Fibroblast of lung (primary cell): Measurements from ENCODE around the gene ACBD5. TPM values are rescaled to one million over a fixed set of nuclear protein-coding genes. Genes with fewer than 3 reads are reported as not detected.

Experiments
- DNase-seq, 2 donors: peaks; one replicate each; pipeline versions ENCODE4 v3.0.0 to v3.0.0-alpha.2; 2010; ENCODE audit warnings: low read depth in 2 of 2
- H2AFZ ChIP-seq: 2 replicates; pipeline ENCODE4 v1.5.1; 2012; ENCODE audit warnings: low read length, control low read depth, inconsistent platforms
- H3K27ac ChIP-seq: 2 replicates; pipeline ENCODE4 v1.5.1; 2011; ENCODE audit warnings: low read length, control low read depth; ENCODE audit not compliant: insufficient read depth
- H3K27me3 ChIP-seq: 2 replicates; pipeline ENCODE4 v1.5.1; 2011; ENCODE audit warnings: mild to moderate bottlenecking, low read length; ENCODE audit not compliant: control insufficient read depth, insufficient read depth
- H3K36me3 ChIP-seq: 2 replicates; pipeline ENCODE4 v1.5.1; 2011; ENCODE audit warnings: low read length; ENCODE audit not compliant: control insufficient read depth, insufficient read depth
- H3K4me1 ChIP-seq: 2 replicates; pipeline ENCODE4 v1.5.1; 2011; ENCODE audit warnings: low read length; ENCODE audit not compliant: control insufficient read depth, insufficient read depth; ENCODE audit errors: extremely low read depth
- H3K4me2 ChIP-seq: 2 replicates; pipeline ENCODE4 v1.5.1; 2011; ENCODE audit warnings: low read length, control low read depth; ENCODE audit not compliant: insufficient read depth; ENCODE audit errors: extremely low read depth
- H3K4me3 ChIP-seq, 4 experiments: fragments of 200-600 bp in 1 of 4; sonication (generic) in 1 of 4; replicated peaks in 1 of 4; 2 replicates each; pipeline ENCODE4 v1.5.1; 2011 to 2016; ENCODE audit warnings: low read length in 4 of 4, low read depth in 3 of 4, mild to moderate bottlenecking in 3 of 4, control low read depth in 2 of 4, inconsistent platforms in 1 of 4, mixed read lengths in 1 of 4; ENCODE audit not compliant: insufficient read depth in 1 of 4; ENCODE audit errors: control extremely low read depth in 1 of 4
- H3K79me2 ChIP-seq: 2 replicates; pipeline ENCODE4 v1.5.1; 2012; ENCODE audit warnings: mild to moderate bottlenecking, low read length, inconsistent platforms; ENCODE audit not compliant: control insufficient read depth, insufficient read depth
- H3K9ac ChIP-seq: 2 replicates; pipeline ENCODE4 v1.5.1; 2011; ENCODE audit warnings: mild to moderate bottlenecking, low read length, control low read depth; ENCODE audit not compliant: insufficient read depth
- H3K9me3 ChIP-seq: 2 replicates; pipeline ENCODE4 v1.5.1; 2012; ENCODE audit warnings: low read depth, low read length; ENCODE audit not compliant: control insufficient read depth, insufficient read depth
- H4K20me1 ChIP-seq: 2 replicates; pipeline ENCODE4 v1.5.1; 2011; ENCODE audit warnings: low read length; ENCODE audit not compliant: control insufficient read depth, insufficient read depth; ENCODE audit errors: extremely low read depth
- EZH2 ChIP-seq: IDR thresholded peaks from 2 replicates; pipeline ENCODE4 v1.5.1; 2012; ENCODE audit warnings: low read length, control low read depth, mild to moderate bottlenecking; ENCODE audit errors: missing control alignments
- polyA plus RNA-seq, 2 donors: library from polyadenylated mRNA; depleted of rRNA in 1 of 2; stranded (reverse) in 1 of 2; unstranded in 1 of 2; fragments of >200 nt; gene quantifications; 2 replicates each; pipeline ENCODE4 v1.2.1, GENCODE V29; 2011 to 2012; ENCODE audit warnings: missing spikeins in 1 of 2
- total RNA-seq: library from RNA; depleted of rRNA; stranded (reverse); fragments of >200 nt; gene quantifications from 2 replicates; pipeline ENCODE4 v1.2.1, GENCODE V29; 2014
- TF ChIP-seq, protein P1 (sequence below), 2 donors: IDR thresholded peaks in 1 of 2; conservative IDR thresholded peaks in 1 of 2; 1 replicate in 1 of 2; 2 replicates in 1 of 2; pipeline ENCODE4 v1.5.1; 2011 to 2012; ENCODE audit warnings: low read length in 2 of 2, control low read depth in 1 of 2, inconsistent platforms in 1 of 2, low read depth in 1 of 2, mild to moderate bottlenecking in 1 of 2

Gene ACBD5
- total and polyA plus RNA-seq, 2 donors (not counting 1 experiment from before 2014, with no cell fraction given), result 21.3 to 29.6 TPM

DNA sequence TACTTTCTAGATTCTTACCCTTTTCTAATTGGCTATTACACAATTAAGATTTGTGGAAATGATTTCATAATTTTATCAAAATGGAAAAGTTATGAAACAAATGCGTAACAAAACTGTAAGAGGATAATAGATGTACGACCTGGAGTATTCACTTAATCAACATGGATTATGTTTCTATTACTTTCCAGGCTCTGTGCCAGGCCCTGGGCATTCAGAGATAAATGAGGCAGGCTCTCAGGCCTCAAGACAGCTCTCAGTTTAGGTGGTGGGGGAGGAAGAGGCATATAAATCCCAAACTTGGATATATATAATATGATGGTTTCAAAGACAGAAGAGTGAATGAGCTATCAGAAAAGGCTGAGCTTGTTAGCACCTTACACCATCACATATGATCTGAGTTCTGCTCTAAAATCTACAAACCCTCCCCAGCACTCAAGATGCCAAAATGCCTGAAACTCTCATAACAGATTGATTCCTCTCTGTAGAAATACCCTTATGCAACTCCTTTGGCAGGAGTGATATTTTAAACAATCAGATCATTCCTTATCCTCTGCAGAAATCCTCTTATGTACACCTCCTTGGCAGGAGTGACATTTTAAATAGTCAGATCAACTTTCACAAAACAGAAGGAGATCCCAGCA lies 42.5 kb downstream of the ACBD5 start:
- Histone ChIP-seq H3K36me3 (no peaks in the 10 kb centered on the region), H3K4me1 (no peaks in the 10 kb centered on the region), H2AFZ (no peak overlapping the region), H3K4me3 (no peak overlapping the region), H3K9ac (no peak overlapping the region), H3K4me2 (no peak overlapping the region), H4K20me1 (no peaks in the 10 kb centered on the region), H3K79me2 (no peaks in the 10 kb centered on the region), H3K27me3 (no peaks in the 10 kb centered on the region), H3K27ac (no peak overlapping the region), H3K9me3 (no peaks in the 10 kb centered on the region)
- TF ChIP-seq, protein P1, sequence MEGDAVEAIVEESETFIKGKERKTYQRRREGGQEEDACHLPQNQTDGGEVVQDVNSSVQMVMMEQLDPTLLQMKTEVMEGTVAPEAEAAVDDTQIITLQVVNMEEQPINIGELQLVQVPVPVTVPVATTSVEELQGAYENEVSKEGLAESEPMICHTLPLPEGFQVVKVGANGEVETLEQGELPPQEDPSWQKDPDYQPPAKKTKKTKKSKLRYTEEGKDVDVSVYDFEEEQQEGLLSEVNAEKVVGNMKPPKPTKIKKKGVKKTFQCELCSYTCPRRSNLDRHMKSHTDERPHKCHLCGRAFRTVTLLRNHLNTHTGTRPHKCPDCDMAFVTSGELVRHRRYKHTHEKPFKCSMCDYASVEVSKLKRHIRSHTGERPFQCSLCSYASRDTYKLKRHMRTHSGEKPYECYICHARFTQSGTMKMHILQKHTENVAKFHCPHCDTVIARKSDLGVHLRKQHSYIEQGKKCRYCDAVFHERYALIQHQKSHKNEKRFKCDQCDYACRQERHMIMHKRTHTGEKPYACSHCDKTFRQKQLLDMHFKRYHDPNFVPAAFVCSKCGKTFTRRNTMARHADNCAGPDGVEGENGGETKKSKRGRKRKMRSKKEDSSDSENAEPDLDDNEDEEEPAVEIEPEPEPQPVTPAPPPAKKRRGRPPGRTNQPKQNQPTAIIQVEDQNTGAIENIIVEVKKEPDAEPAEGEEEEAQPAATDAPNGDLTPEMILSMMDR (conservative IDR thresholded peaks at IDR 0.05 in 1 of 2, IDR thresholded peaks at IDR 0.05 in 1 of 2; ENCODE audit: low read depth in 1 of 2, low read length in 2 of 2), result no peak
- TF ChIP-seq EZH2, result no peak
- DNase-seq, result peak in 1 of 2 donors; percentile 11

DNA sequence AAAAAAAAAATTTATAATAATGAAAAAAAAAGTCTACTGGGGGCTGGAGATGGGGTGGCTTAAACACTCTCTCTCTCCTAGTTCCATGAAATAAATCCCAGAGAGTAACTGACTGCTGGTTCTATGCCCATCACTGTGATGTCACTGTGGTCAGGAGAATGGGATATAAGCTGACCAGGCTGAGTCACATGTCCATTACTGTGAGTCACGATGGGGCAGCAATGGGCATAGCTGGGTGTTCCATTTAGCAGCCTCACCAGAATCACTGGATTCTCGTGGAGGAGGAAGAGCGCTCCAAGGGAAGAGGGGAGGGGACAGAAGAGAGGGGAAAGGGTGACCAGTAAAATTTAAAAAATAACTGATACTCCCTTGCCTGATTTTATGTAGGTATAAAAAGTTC lies 48.3 kb downstream of the ACBD5 start:
- Histone ChIP-seq H3K79me2 (no peaks in the 10 kb centered on the region), H3K9me3 (no peaks in the 10 kb centered on the region), H3K36me3 (no peaks in the 10 kb centered on the region), H3K27ac (no peak overlapping the region), H2AFZ (no peak overlapping the region), H3K9ac (no peak overlapping the region), H3K27me3 (no peaks in the 10 kb centered on the region), H4K20me1 (no peaks in the 10 kb centered on the region), H3K4me1 (no peaks in the 10 kb centered on the region), H3K4me3 (no peak overlapping the region), H3K4me2 (no peak overlapping the region)
- DNase-seq, result peak; percentile 94 to 95
- TF ChIP-seq EZH2, result no peak
- TF ChIP-seq, protein P1 (conservative IDR thresholded peaks at IDR 0.05 in 1 of 2, IDR thresholded peaks at IDR 0.05 in 1 of 2; ENCODE audit: low read depth in 1 of 2, low read length in 2 of 2), result no peak

DNA sequence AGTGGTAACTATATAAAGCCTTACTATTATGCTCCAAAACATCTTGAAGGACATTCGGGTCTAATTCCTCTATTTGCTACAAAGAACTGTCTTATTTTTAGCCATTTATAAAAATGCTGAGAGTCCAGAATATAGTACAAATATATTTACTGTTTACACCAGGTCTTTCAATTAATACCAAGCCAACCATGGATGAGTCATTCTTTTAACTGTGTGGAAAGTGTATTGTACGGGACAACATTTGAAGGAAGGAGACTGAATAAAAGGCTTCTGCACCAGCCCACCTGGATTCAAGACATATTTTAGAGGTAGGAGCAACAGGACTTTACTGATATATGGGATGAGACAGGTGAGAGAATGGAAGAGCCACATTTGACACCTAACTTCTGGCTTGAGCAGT lies 50.1 kb downstream of the ACBD5 start:
- no peak overlapping the region for H3K4me3 ChIP-seq
- TF ChIP-seq EZH2, result no peak
- TF ChIP-seq, protein P1 (conservative IDR thresholded peaks at IDR 0.05 in 1 of 2, IDR thresholded peaks at IDR 0.05 in 1 of 2; ENCODE audit: low read depth in 1 of 2, low read length in 2 of 2), result no peak
- H3K36me3 ChIP-seq, result no peaks in the 10 kb centered on the region
- H4K20me1 ChIP-seq, result no peaks in the 10 kb centered on the region
- no peak overlapping the region for H3K9ac ChIP-seq
- H3K79me2 ChIP-seq, result no peaks in the 10 kb centered on the region
- no peak overlapping the region for H3K4me2 ChIP-seq
- DNase-seq, result no peak
- H3K27me3 ChIP-seq, result no peaks in the 10 kb centered on the region
- no peak overlapping the region for H2AFZ ChIP-seq
- no peaks in the 10 kb centered on the region for H3K9me3 ChIP-seq
- no peaks in the 10 kb centered on the region for H3K4me1 ChIP-seq
- no peak overlapping the region for H3K27ac ChIP-seq
